Lung (tissue), 12 donors: ENCODE measurements around the gene TMC5. TPM values are rescaled to one million over a fixed set of nuclear protein-coding genes. Genes with fewer than 3 reads are reported as not detected.

Experiments
- ATAC-seq: fragments of 200-7000 bp; cut with Tn5 transposase; one replicate; pipeline ENCODE4 v1.9.1; 2020; ENCODE audit warnings: moderate number of reproducible peaks; ENCODE audit not compliant: insufficient read depth, low FRiP score
- DNase-seq, 3 donors: peaks; one replicate each; pipeline ENCODE4 v3.0.0-alpha.2; 2013 to 2017
- H3K27ac ChIP-seq, 2 donors: one replicate each; pipeline ENCODE4 v1.5.1; 2013; ENCODE audit warnings: mild to moderate bottlenecking in 2 of 2, moderate library complexity in 2 of 2, control low read depth in 1 of 2, inconsistent platforms in 1 of 2, low read depth in 1 of 2, low read length in 1 of 2
- H3K27me3 ChIP-seq, 3 donors: one replicate each; pipeline ENCODE4 v1.5.1; 2013; ENCODE audit warnings: low read length in 2 of 3; ENCODE audit not compliant: control insufficient read depth in 3 of 3, insufficient read depth in 3 of 3
- H3K36me3 ChIP-seq, 4 donors: one replicate each; pipeline ENCODE4 v1.5.1; 2013; ENCODE audit warnings: low read length in 4 of 4, mild to moderate bottlenecking in 1 of 4, moderate library complexity in 1 of 4; ENCODE audit not compliant: control insufficient read depth in 4 of 4, insufficient read depth in 4 of 4
- H3K4me1 ChIP-seq, 5 donors: one replicate each; pipeline ENCODE4 v1.5.1; 2013; ENCODE audit warnings: low read length in 5 of 5, mild to moderate bottlenecking in 2 of 5, moderate library complexity in 1 of 5; ENCODE audit not compliant: control insufficient read depth in 5 of 5, insufficient read depth in 5 of 5
- H3K4me3 ChIP-seq: one replicate; pipeline ENCODE4 v1.5.1; 2013; ENCODE audit warnings: mild to moderate bottlenecking, control low read depth, moderate library complexity
- H3K9ac ChIP-seq, 2 donors: one replicate each; pipeline ENCODE4 v1.5.1; 2013; ENCODE audit warnings: low read length in 2 of 2, control low read depth in 1 of 2; ENCODE audit not compliant: insufficient read depth in 1 of 2
- H3K9me3 ChIP-seq, 4 donors: one replicate each; pipeline ENCODE4 v1.5.1; 2013; ENCODE audit warnings: low read length in 3 of 4, mild to moderate bottlenecking in 1 of 4, moderate library complexity in 1 of 4; ENCODE audit not compliant: control insufficient read depth in 4 of 4, insufficient read depth in 3 of 4
- CTCF ChIP-seq: IDR thresholded peaks from 2 replicates; pipeline ENCODE4 v1.5.1; 2012; ENCODE audit warnings: mild to moderate bottlenecking; ENCODE audit errors: control extremely low read depth, extremely low read depth
- WGBS, 2 donors: extraction: QIAGEN DNeasy Blood & Tissue Kit; methylation state at CpG; one replicate each; pipeline ENCODE4 v1.1.7; 2013; 5-methylcytosine and 5-hydroxymethylcytosine counted together
- polyA plus RNA-seq, 2 donors: library from polyadenylated mRNA; stranded (reverse); fragments of 200-250 nt; gene quantifications; one replicate each; pipeline ENCODE4 v1.2.1, GENCODE V29; 2013
- total RNA-seq, 2 donors: library from RNA; depleted of rRNA in 1 of 2; stranded (reverse); fragments of >200 nt in 1 of 2; gene quantifications; one replicate each; pipeline ENCODE4 v1.2.1, GENCODE V29; 2014 to 2021
- donor health status: control.
- donor health status: control.
- donor health status: Bipolar disorder and iron deficiency.
- donor health status: healthy.
- donor health status: DM: yes; HTN: yes; CAD: no.

Gene TMC5
- total and polyA plus RNA-seq, 4 donors, result 43.2 to 129 (median 53.4) TPM

- TF ChIP-seq CTCF, result no peak
- H3K36me3 ChIP-seq, result peaks cover 0 to 6% (median 0%) of the 10 kb centered on the region in 4 donors
- no peaks in the 10 kb centered on the region for H3K27me3 ChIP-seq
- no peaks in the 10 kb centered on the region for H3K9me3 ChIP-seq
- H3K4me3 ChIP-seq, result no peak overlapping the region
- H3K4me1 ChIP-seq, result no peaks in the 10 kb centered on the region
- H3K9ac ChIP-seq, result no peak overlapping the region
- ATAC-seq, result no peak
- DNase-seq, result no peak
- WGBS, 2 donors, result 83% methylated on average over 5 of the region's 5 CpGs
- H3K27ac ChIP-seq, result no peak overlapping the region
Measured at GRCh38 chr16:19474617-19475016, 56.9 kb downstream of the TMC5 start.

- no peak overlapping the region for H3K27ac ChIP-seq
Measured at GRCh38 chr16:19478505-19478904, 60.8 kb downstream of the TMC5 start.

GRCh38 chr16:19479302-19479721 lies 61.6 kb downstream of the TMC5 start:
- Histone ChIP-seq H3K4me1 (no peaks in the 10 kb centered on the region), H3K4me3 (no peak overlapping the region), H3K36me3 (peaks cover 0 to 2% (median 0%) of the 10 kb centered on the region in 4 donors), H3K9me3 (no peaks in the 10 kb centered on the region), H3K27ac (peak overlapping the region in 1 of 2 donors; percentile 42), H3K9ac (no peak overlapping the region), H3K27me3 (no peaks in the 10 kb centered on the region)
- ATAC-seq, result no peak
- 70 to 77% methylated on average over 3 of the region's 3 CpGs for WGBS, 2 donors
- no peak for DNase-seq
- TF ChIP-seq CTCF, result no peak

More at GRCh38 chr16:19478505-19478904, 60.8 kb downstream of the TMC5 start:
- peaks cover 0 to 3% (median 0%) of the 10 kb centered on the region in 4 donors for H3K36me3 ChIP-seq
- ATAC-seq (no peak), DNase-seq (no peak)
- H3K9ac ChIP-seq, result no peak overlapping the region
- no peak overlapping the region for H3K4me3 ChIP-seq
- H3K9me3 ChIP-seq, result no peaks in the 10 kb centered on the region
- no peaks in the 10 kb centered on the region for H3K4me1 ChIP-seq
- no peak for TF ChIP-seq CTCF
- WGBS, 2 donors, result 51 to 87% methylated on average over 1 of the region's 1 CpG
- H3K27me3 ChIP-seq, result no peaks in the 10 kb centered on the region

- WGBS, 2 donors, result 82 to 86% methylated on average over 2 of the region's 2 CpGs
- Histone ChIP-seq H3K9me3 (no peaks in the 10 kb centered on the region), H3K36me3 (no peaks in the 10 kb centered on the region), H3K27me3 (no peaks in the 10 kb centered on the region), H3K4me1 (no peaks in the 10 kb centered on the region), H3K4me3 (no peak overlapping the region), H3K9ac (no peak overlapping the region), H3K27ac (no peak overlapping the region)
- TF ChIP-seq CTCF, result no peak
- DNase-seq (no peak), ATAC-seq (no peak)
Measured at GRCh38 chr16:19481296-19481695, 63.6 kb downstream of the TMC5 start.
